IMR-90 (cell line): ENCODE data around the gene TMEM100. TPM values are rescaled to one million over a fixed set of nuclear protein-coding genes. Genes with fewer than 3 reads are reported as not detected.

Experiments
- ATAC-seq: fragments of 200-7000 bp; cut with Tn5 transposase; 2 replicates; pipeline ENCODE4 v1.9.1; 2020; ENCODE audit warnings: low read depth, mild to moderate bottlenecking, moderate library complexity
- BruUV-seq: library from RNA; stranded (reverse); fragments of 400-500 nt; replicated peaks from 2 replicates; lab custom pipeline; 2021; lab: Mats Ljungman, UMichigan
- CTCF ChIA-PET: fragments of 300-600 bp; formaldehyde crosslinking; extraction: SDS; loops from one replicate; lab custom pipeline; 2021; ENCODE audit warnings: antibody characterized with exemption; lab: Yijun Ruan, JAX
- POLR2A ChIA-PET: fragments of 300-600 bp; sonication (Branson Sonifier 250); formaldehyde crosslinking; loops from one replicate; lab custom pipeline; 2022; ENCODE audit warnings: antibody characterized with exemption; ENCODE audit not compliant: unreplicated experiment; lab: Charles Lee
- DNase-seq: peaks from one replicate; pipeline ENCODE4 v3.0.0; 2013
- H2AFZ ChIP-seq: replicated peaks from 2 replicates; pipeline ENCODE3; 2013; ENCODE audit warnings: low read length, mild to moderate bottlenecking; ENCODE audit not compliant: poor library complexity
- H2AK5ac ChIP-seq: 2 replicates; pipeline ENCODE4 v1.6.1; 2013; ENCODE audit warnings: low read depth, low read length, inconsistent platforms
- H2AK9ac ChIP-seq: replicated peaks from 2 replicates; pipeline ENCODE3; 2013; ENCODE audit warnings: mild to moderate bottlenecking, low read depth, low read length, moderate library complexity; ENCODE audit not compliant: poor library complexity
- H2BK120ac ChIP-seq: 2 replicates; pipeline ENCODE4 v1.6.1; 2013; ENCODE audit warnings: low read depth, low read length, inconsistent platforms
- H2BK15ac ChIP-seq: 3 replicates; pipeline ENCODE4 v1.6.1; 2013; ENCODE audit warnings: low read depth, low read length, inconsistent platforms
- H2BK20ac ChIP-seq: 2 replicates; pipeline ENCODE4 v1.6.1; 2013; ENCODE audit warnings: low read depth, mild to moderate bottlenecking, inconsistent platforms, low read length, moderate library complexity
- H2BK5ac ChIP-seq: 2 replicates; pipeline ENCODE4 v1.6.1; 2013; ENCODE audit warnings: mild to moderate bottlenecking, low read depth, low read length, inconsistent platforms; ENCODE audit not compliant: poor library complexity, severe bottlenecking
- H3K14ac ChIP-seq: replicated peaks from 2 replicates; pipeline ENCODE4 v1.6.1; 2013; ENCODE audit warnings: low read depth, low read length, inconsistent platforms
- H3K18ac ChIP-seq: 2 replicates; pipeline ENCODE4 v1.6.1; 2013; ENCODE audit warnings: low read depth, low read length, control low read depth
- H3K23ac ChIP-seq: 2 replicates; pipeline ENCODE4 v1.6.1; 2013; ENCODE audit warnings: low read depth, low read length, inconsistent platforms
- H3K27ac ChIP-seq: 2 replicates; pipeline ENCODE4 v1.5.1; 2013; ENCODE audit warnings: mild to moderate bottlenecking, control low read depth, low read length; ENCODE audit not compliant: insufficient read depth
- H3K27me3 ChIP-seq: 2 replicates; pipeline ENCODE4 v1.6.1; 2013; ENCODE audit warnings: low read length; ENCODE audit not compliant: control insufficient read depth, insufficient read depth
- H3K36me3 ChIP-seq: 2 replicates; pipeline ENCODE4 v1.6.1; 2013; ENCODE audit warnings: low read length, mixed read lengths; ENCODE audit not compliant: control insufficient read depth, insufficient read depth
- H3K4ac ChIP-seq: 2 replicates; pipeline ENCODE4 v1.6.1; 2013; ENCODE audit warnings: low read depth, low read length, inconsistent platforms
- H3K4me1 ChIP-seq: 2 replicates; pipeline ENCODE4 v1.6.1; 2013; ENCODE audit warnings: low read length, mixed read lengths; ENCODE audit not compliant: control insufficient read depth, insufficient read depth
- H3K4me2 ChIP-seq: 2 replicates; pipeline ENCODE4 v1.6.1; 2013; ENCODE audit warnings: low read depth, mild to moderate bottlenecking, control low read depth, low read length, moderate library complexity
- H3K4me3 ChIP-seq: 2 replicates; pipeline ENCODE4 v1.5.1; 2013; ENCODE audit warnings: low read depth, mild to moderate bottlenecking, control low read depth, low read length, moderate library complexity; ENCODE audit not compliant: insufficient read depth
- H3K56ac ChIP-seq: 2 replicates; pipeline ENCODE4 v1.6.1; 2013; ENCODE audit warnings: low read length, inconsistent platforms; ENCODE audit not compliant: insufficient read depth; ENCODE audit errors: extremely low read depth
- H3K79me1 ChIP-seq, 2 experiments: 2 replicates each; pipeline ENCODE4 v1.6.1; 2013; ENCODE audit warnings: low read length in 2 of 2, inconsistent platforms in 1 of 2, low read depth in 1 of 2
- H3K9ac ChIP-seq: 2 replicates; pipeline ENCODE4 v1.6.1; 2013; ENCODE audit warnings: low read depth, low read length, control low read depth
- H3K9me1 ChIP-seq: 2 replicates; pipeline ENCODE4 v1.6.1; 2013; ENCODE audit warnings: low read length, inconsistent platforms; ENCODE audit not compliant: insufficient read depth
- H3K9me3 ChIP-seq: 2 replicates; pipeline ENCODE4 v1.6.1; 2013; ENCODE audit warnings: low read length; ENCODE audit not compliant: control insufficient read depth, insufficient read depth
- H4K20me1 ChIP-seq: 2 replicates; pipeline ENCODE4 v1.6.1; 2013; ENCODE audit warnings: low read length, inconsistent platforms; ENCODE audit not compliant: insufficient read depth
- H4K5ac ChIP-seq: 2 replicates; pipeline ENCODE4 v1.6.1; 2013; ENCODE audit warnings: mild to moderate bottlenecking, low read depth, low read length, control low read depth
- H4K8ac ChIP-seq, 2 experiments: 2 replicates each; pipeline ENCODE4 v1.6.1; 2013; ENCODE audit warnings: low read depth in 2 of 2, low read length in 2 of 2, control low read depth in 1 of 2, inconsistent platforms in 1 of 2
- H4K91ac ChIP-seq: 2 replicates; pipeline ENCODE4 v1.6.1; 2013; ENCODE audit warnings: low read depth, low read length, inconsistent platforms; ENCODE audit not compliant: insufficient read depth
- BHLHE40 ChIP-seq: fragments of 150-350 bp; IDR thresholded peaks from 2 replicates; pipeline ENCODE4 v1.6.1; 2016; ENCODE audit warnings: mild to moderate bottlenecking, low read depth, low read length
- CEBPB ChIP-seq: IDR thresholded peaks from 2 replicates; pipeline ENCODE4 v1.6.1; 2012; ENCODE audit warnings: low read depth, low read length, improper control_type of control experiment
- CHD1 ChIP-seq: IDR thresholded peaks from 2 replicates; pipeline ENCODE4 v1.6.1; 2012; ENCODE audit warnings: low read depth, low read length, improper control_type of control experiment
- ELK1 ChIP-seq: fragments of 150-350 bp; IDR thresholded peaks from 2 replicates; pipeline ENCODE4 v1.6.1; 2016; ENCODE audit warnings: low read depth, mild to moderate bottlenecking, low read length, moderate library complexity, borderline replicate concordance
- FOS ChIP-seq: fragments of 150-350 bp; IDR thresholded peaks from 2 replicates; pipeline ENCODE4 v1.6.1; 2016; ENCODE audit warnings: low read depth, low read length
- MAFK ChIP-seq: IDR thresholded peaks from 2 replicates; pipeline ENCODE4 v1.6.1; 2012; ENCODE audit warnings: low read depth, low read length, improper control_type of control experiment
- MAZ ChIP-seq: IDR thresholded peaks from 2 replicates; pipeline ENCODE4 v1.6.1; 2012; ENCODE audit warnings: low read depth, mild to moderate bottlenecking, low read length, improper control_type of control experiment, moderate library complexity, borderline replicate concordance
- MXI1 ChIP-seq: IDR thresholded peaks from 2 replicates; pipeline ENCODE4 v1.6.1; 2012; ENCODE audit warnings: low read depth, mild to moderate bottlenecking, low read length, moderate library complexity, borderline replicate concordance
- NFE2L2 ChIP-seq: fragments of 150-350 bp; IDR thresholded peaks from 2 replicates; pipeline ENCODE4 v1.6.1; 2016; ENCODE audit warnings: low read depth, mild to moderate bottlenecking, low read length
- POLR2A ChIP-seq: IDR thresholded peaks from 2 replicates; pipeline ENCODE4 v1.6.1; 2012; ENCODE audit warnings: mild to moderate bottlenecking, low read depth, low read length
- RCOR1 ChIP-seq: IDR thresholded peaks from 2 replicates; pipeline ENCODE4 v1.6.1; 2012; ENCODE audit warnings: mild to moderate bottlenecking, low read length, improper control_type of control experiment; ENCODE audit not compliant: insufficient replicate concordance
- RFX5 ChIP-seq: IDR thresholded peaks from 2 replicates; pipeline ENCODE4 v1.8.0; 2012; ENCODE audit warnings: low read depth, mild to moderate bottlenecking, low read length, moderate library complexity
- SMC3 ChIP-seq: fragments of 150-350 bp; IDR thresholded peaks from 2 replicates; pipeline ENCODE4 v1.6.1; 2016; ENCODE audit warnings: low read depth, mild to moderate bottlenecking, antibody characterized with exemption, low read length, moderate library complexity
- USF2 ChIP-seq: fragments of 150-350 bp; IDR thresholded peaks from 2 replicates; pipeline ENCODE4 v1.6.1; 2017; ENCODE audit warnings: mild to moderate bottlenecking, antibody characterized with exemption, low read length, low read depth
- WGBS, 2 experiments: methylation state at CpG; one replicate each; pipeline versions ENCODE4 v1.1.5 to v1.1.7; 2013; ENCODE audit warnings: missing lambda C conversion rate in 2 of 2; ENCODE audit not compliant: insufficient read length in 1 of 2; ENCODE audit errors: extremely low coverage in 2 of 2; 5-methylcytosine and 5-hydroxymethylcytosine counted together
- dilution Hi-C: fragments of 300-500 bp; cut with HindIII; formaldehyde crosslinking; loops from one replicate; pipeline ENCODE4 v1.14.3; 2018; ENCODE audit warnings: low sequenced_read_pairs; ENCODE audit not compliant: unreplicated experiment
- in situ Hi-C: fragments of 300-500 bp; cut with MboI; formaldehyde crosslinking; loops from 3 replicates; pipeline ENCODE4 v1.14.3; 2019; ENCODE audit warnings: low sequenced_read_pairs, inconsistent platforms, mixed read lengths
- intact Hi-C: fragments of 100-400 bp; cut with micrococcal nuclease; formaldehyde crosslinking; loops from 2 replicates; pipeline ENCODE4 v1.10.0; 2022
- polyA plus RNA-seq, 3 experiments: library from polyadenylated mRNA; depleted of rRNA; stranded (reverse); fragments of >200 nt; gene quantifications; 2 replicates each; pipeline ENCODE4 v1.2.3, GENCODE V29; 2012; ENCODE audit warnings: low replicate concordance in 1 of 3
- total RNA-seq: library from RNA; depleted of rRNA; stranded (reverse); fragments of >200 nt; gene quantifications from 2 replicates; pipeline ENCODE4 v1.2.3, GENCODE V29; 2012

TMEM100 gene
- total and polyA plus RNA-seq, 2 of the 4 experiments (the other 2 are of a cell fraction): 0.21 to 0.36 TPM

- dilution Hi-C loops: no loop called here
- peak within 1 kb of the TSS; percentile 99 for H3K23ac ChIP-seq
- peak within 1 kb of the TSS; percentile 82 for H2BK120ac ChIP-seq
- H2AK5ac ChIP-seq: peak within 1 kb of the TSS; percentile 66; the same call in 1 of the 2 replicates
- peak within 1 kb of the TSS; percentile 59; the same call in 1 of the 3 replicates for H2BK15ac ChIP-seq
- no TSS peak for BruUV-seq
- H4K91ac ChIP-seq: peak within 1 kb of the TSS; percentile 83
- H3K4me2 ChIP-seq: peak within 1 kb of the TSS; percentile 90
- peak within 1 kb of the TSS; percentile 67 for H2BK5ac ChIP-seq
- peak within 1 kb of the TSS; percentile 91 to 97 for H4K8ac ChIP-seq
- H3K4me1 ChIP-seq: peaks cover 2% of the 10 kb centered on the region; the same call in 1 of the 2 replicates
- H4K5ac ChIP-seq: peak within 1 kb of the TSS; percentile 90
- intact Hi-C loops: loop anchor here (10.0 kb wide), 1 partner anchor 326 kb away; the partner anchor contains the start of gene MMD
- peak within 1 kb of the TSS; percentile 71 for H3K27ac ChIP-seq
- CTCF ChIA-PET: interaction anchor here (0.6 to 1.6 kb wide), 5 partner anchors 15 to 382 kb away, joined by 3 to 9 read pairs (median 4); no protein-coding TSS in a partner anchor
- H2AFZ ChIP-seq: peak within 1 kb of the TSS; percentile 98
- H3K4ac ChIP-seq: peak within 1 kb of the TSS; percentile 99
- in situ Hi-C loops: no loop called here
- H3K79me1 ChIP-seq: peaks cover 26 to 39% of the 10 kb centered on the region in 2 experiments
- peak within 1 kb of the TSS; percentile 58 for H3K56ac ChIP-seq
- H3K18ac ChIP-seq: peak within 1 kb of the TSS; percentile 72
- H3K9me1 ChIP-seq: peaks cover 10% of the 10 kb centered on the region
- peaks cover 3% of the 10 kb centered on the region for H3K36me3 ChIP-seq
- H4K20me1 ChIP-seq: 0 out of 2 replicates have a peak, but pooled peaks cover 2% of the 10 kb centered on the region
- H3K14ac ChIP-seq: peak within 1 kb of the TSS; percentile 99
- H2BK20ac ChIP-seq: no peak within 1 kb of the TSS
- H3K27me3 ChIP-seq: no peaks in the 10 kb centered on the region
- peak within 1 kb of the TSS; percentile 90 for H2AK9ac ChIP-seq
- H3K4me3 ChIP-seq: peak within 1 kb of the TSS; percentile 87
- POLR2A ChIA-PET: no interaction called here
- WGBS, 2 experiments: 0% methylated on average over 22 of the region's 53 CpGs; no CpG with 5 or more reads in 1 of the 2 experiments
- peak within 1 kb of the TSS; percentile 88 for H3K9ac ChIP-seq
- DNase-seq (peak; percentile 87), ATAC-seq (peak; percentile 100)
- no peaks in the 10 kb centered on the region for H3K9me3 ChIP-seq
- TF ChIP-seq ELK1: no peak
- TF ChIP-seq RFX5: no peak; the same call in 1 of the 2 replicates
- no peak for TF ChIP-seq FOS
- no peak for TF ChIP-seq CEBPB
- 0 out of 2 replicates have a peak, but pooled peaks have one; percentile 18 for TF ChIP-seq USF2
- TF ChIP-seq SMC3: no peak
- TF ChIP-seq MAZ: peak; percentile 94
- peak; percentile 78 for TF ChIP-seq POLR2A
- TF ChIP-seq MAFK: no peak
- peak; percentile 59 for TF ChIP-seq RCOR1
- TF ChIP-seq NFE2L2: no peak
- no peak; the same call in 1 of the 2 replicates for TF ChIP-seq BHLHE40
- TF ChIP-seq CHD1: no peak
- 0 out of 2 replicates have a peak, but pooled peaks have one; percentile 36 for TF ChIP-seq MXI1
Observed at GRCh38 chr17:55750750-55751657, 28.3 kb upstream of the TMEM100 start, which contains the start of gene PCTP. PCTP (plus strand) TSS chr17:55751051; CDS start chr17:55751104, 53 bp downstream.
